ENCODE measurements around the gene HOXD10. TPM values are rescaled to one million over a fixed set of nuclear protein-coding genes. Genes with fewer than 3 reads are reported as not detected.

Gene HOXD10
- total and polyA plus RNA-seq, 2 of the 13 experiments (the other 11 are each of a cell fraction or from before 2014, with no cell fraction given), result not detected

DNA sequence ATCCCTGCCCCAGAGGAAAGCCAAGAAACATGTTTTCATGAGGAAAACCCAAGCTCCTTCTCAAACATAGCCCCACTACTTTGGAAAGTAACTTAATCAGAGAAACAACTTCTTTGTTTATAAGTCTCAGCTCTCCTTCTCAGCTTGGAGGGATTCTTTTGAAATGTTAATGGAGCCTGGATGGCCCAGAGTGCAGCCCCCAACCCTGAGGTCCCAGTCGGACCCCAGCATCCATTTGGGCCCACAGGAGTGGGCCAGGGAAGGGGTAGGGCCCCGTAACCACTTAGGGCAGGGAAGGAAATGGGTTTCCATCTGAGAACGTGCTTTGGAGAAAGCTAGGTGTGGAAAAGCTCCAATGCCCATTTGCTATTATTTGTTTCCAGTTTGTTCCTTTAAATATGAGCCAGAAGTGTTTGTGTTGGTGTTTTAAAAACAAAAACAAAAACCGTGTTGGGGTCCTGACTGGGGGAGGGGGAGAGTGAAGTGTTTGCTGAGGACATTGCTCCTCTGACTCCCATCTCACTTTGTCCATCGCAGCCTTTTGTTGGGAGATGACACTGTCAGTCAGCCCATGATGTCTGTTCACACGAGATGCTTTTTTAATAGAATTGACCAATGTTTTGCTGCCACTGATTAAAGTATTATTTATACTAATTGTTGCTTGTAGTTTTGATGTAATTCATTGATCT, 38.9 kb downstream of the HOXD10 start (continued):
- TF ChIP-seq, protein P1, sequence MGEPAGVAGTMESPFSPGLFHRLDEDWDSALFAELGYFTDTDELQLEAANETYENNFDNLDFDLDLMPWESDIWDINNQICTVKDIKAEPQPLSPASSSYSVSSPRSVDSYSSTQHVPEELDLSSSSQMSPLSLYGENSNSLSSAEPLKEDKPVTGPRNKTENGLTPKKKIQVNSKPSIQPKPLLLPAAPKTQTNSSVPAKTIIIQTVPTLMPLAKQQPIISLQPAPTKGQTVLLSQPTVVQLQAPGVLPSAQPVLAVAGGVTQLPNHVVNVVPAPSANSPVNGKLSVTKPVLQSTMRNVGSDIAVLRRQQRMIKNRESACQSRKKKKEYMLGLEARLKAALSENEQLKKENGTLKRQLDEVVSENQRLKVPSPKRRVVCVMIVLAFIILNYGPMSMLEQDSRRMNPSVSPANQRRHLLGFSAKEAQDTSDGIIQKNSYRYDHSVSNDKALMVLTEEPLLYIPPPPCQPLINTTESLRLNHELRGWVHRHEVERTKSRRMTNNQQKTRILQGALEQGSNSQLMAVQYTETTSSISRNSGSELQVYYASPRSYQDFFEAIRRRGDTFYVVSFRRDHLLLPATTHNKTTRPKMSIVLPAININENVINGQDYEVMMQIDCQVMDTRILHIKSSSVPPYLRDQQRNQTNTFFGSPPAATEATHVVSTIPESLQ (CRISPR knock-in tag; conservative IDR thresholded peaks at IDR 0.05), result no peak
- TF ChIP-seq MTF2 (CRISPR knock-in tag; IDR thresholded peaks at IDR 0.05; ENCODE audit: borderline replicate concordance) (no peak), ZNF546 (CRISPR knock-in tag; conservative IDR thresholded peaks at IDR 0.05) (no peak), MYC (CRISPR knock-in tag; IDR thresholded peaks at IDR 0.05; ENCODE audit: borderline replicate concordance) (no peak)

GRCh38 chr2:176156301-176156806, 39.8 kb downstream of the HOXD10 start:
- ChIA-PET CTCF (ENCODE audit: low intra/inter-chr PET ratio, low total read pairs) (no interaction called here), POLR2A (no interaction called here)
- Histone ChIP-seq H3K36me3 (replicated peaks in 1 of 2; ENCODE audit: control insufficient read depth in 1 of 2, insufficient read depth in 2 of 2, low read length in 2 of 2) (no peaks in the 10 kb centered on the region), H3K27me3 (ENCODE audit: control insufficient read depth in 1 of 2, insufficient read depth in 2 of 2, low read length in 2 of 2) (peaks cover 13 to 93% of the 10 kb centered on the region in 2 experiments), H3K79me2 (ENCODE audit: insufficient read depth, low read length) (no peaks in the 10 kb centered on the region), H3K27ac (ENCODE audit: extremely low read length, insufficient read depth, low read length) (no peak overlapping the region), H2AFZ (ENCODE audit: low read length) (no peak overlapping the region), H3K4me2 (ENCODE audit: low read depth, low read length) (no peak overlapping the region), H3K9me3 (ENCODE audit: low read length) (no peaks in the 10 kb centered on the region), H3K9ac (ENCODE audit: insufficient read depth, low read depth, low read length) (no peak overlapping the region), H3K4me3 (replicated peaks in 1 of 3; ENCODE audit: insufficient read depth in 1 of 3, low read depth in 2 of 3, low read length in 3 of 3) (no peak overlapping the region), H4K20me1 (ENCODE audit: insufficient read depth, low read length) (no peaks in the 10 kb centered on the region), H3K4me1 (ENCODE audit: insufficient read depth, low read length) (peaks cover 38% of the 10 kb centered on the region)
- no peak for FAIRE-seq
- in situ Hi-C loops (cut with HindIII; ENCODE audit: extremely low pct_ligation_motif_present, low pct_unique_long_range_greater_than_20kb) (no loop called here), intact Hi-C loops (cut with micrococcal nuclease; ENCODE audit: unreplicated experiment) (no loop called here)
- ATAC-seq, result no peak
- TF ChIP-seq SIX4 (CRISPR knock-in tag; IDR thresholded peaks at IDR 0.05) (no peak), NR2F2 (IDR thresholded peaks at IDR 0.05; ENCODE audit: borderline replicate concordance, low read depth) (no peak), RFX3 (CRISPR knock-in tag; IDR thresholded peaks at IDR 0.05) (no peak), MAFK (conservative IDR thresholded peaks at IDR 0.05 in 1 of 2, IDR thresholded peaks at IDR 0.05 in 1 of 2; ENCODE audit: low read length in 2 of 2) (no peak), ZNF512 (CRISPR knock-in tag; IDR thresholded peaks at IDR 0.05) (no peak), SIX1 (CRISPR knock-in tag; IDR thresholded peaks at IDR 0.05; ENCODE audit: borderline replicate concordance) (no peak), ZNF383 (CRISPR knock-in tag; IDR thresholded peaks at IDR 0.05; ENCODE audit: borderline replicate concordance) (no peak), ZNF792 (CRISPR knock-in tag; IDR thresholded peaks at IDR 0.05) (no peak), EHMT2 (IDR thresholded peaks at IDR 0.05; ENCODE audit: borderline replicate concordance, low read depth, low read length) (no peak), ZZZ3 (CRISPR knock-in tag; IDR thresholded peaks at IDR 0.05; ENCODE audit: borderline replicate concordance) (no peak), SPEN (CRISPR knock-in tag; IDR thresholded peaks at IDR 0.05; ENCODE audit: low read depth) (no peak), ZNF841 (CRISPR knock-in tag; IDR thresholded peaks at IDR 0.05; ENCODE audit: borderline replicate concordance) (no peak), HOXA9 (CRISPR knock-in tag; IDR thresholded peaks at IDR 0.05; ENCODE audit: borderline replicate concordance) (no peak), ZNF160 (CRISPR knock-in tag; IDR thresholded peaks at IDR 0.05) (no peak), TBX3 (IDR thresholded peaks at IDR 0.05; ENCODE audit: borderline replicate concordance) (no peak), SYNCRIP (IDR thresholded peaks at IDR 0.05; ENCODE audit: insufficient read depth, low read depth, low read length) (no peak), GTF3A (CRISPR knock-in tag; conservative IDR thresholded peaks at IDR 0.05) (no peak)
- 41% methylated on average over 8 of the region's 8 CpGs for WGBS (ENCODE audit: low lambda C conversion rate)
- no peak for DNase-seq (ENCODE audit: low spot score)
- no TSS peak for BruUV-seq (replicated peaks)

Measured in HepG2 (cell line).